Activated CD4-positive, alpha-beta T cell treated with anti-CD3 and anti-CD28 coated beads, Interleukin-2, amount 10 ng/mL, durations not matched to agents 7 days and 5 days (primary cell): ENCODE data around the gene ZSCAN31. TPM values are rescaled to one million over a fixed set of nuclear protein-coding genes. Genes with fewer than 3 reads are reported as not detected.

ENCODE experiments used
- CTCF ChIA-PET: fragments of 350-600 bp; sonication (Branson Sonifier 250); formaldehyde crosslinking; loops from one replicate; lab custom pipeline; 2021; ENCODE audit warnings: antibody characterized with exemption; lab: Charles Lee
- POLR2A ChIA-PET: fragments of 350-600 bp; sonication (Branson Sonifier 250); formaldehyde crosslinking; loops from one replicate; lab custom pipeline; 2021; ENCODE audit warnings: antibody characterized with exemption; lab: Charles Lee
- DNase-seq: peaks from one replicate; pipeline ENCODE4 v3.0.0-alpha.2; 2020
- H3K27ac Mint-ChIP-seq: one replicate; pipeline ENCODE4 v1.8.0; 2021; ENCODE audit warnings: mild to moderate bottlenecking, moderate library complexity, mixed read lengths
- H3K27me3 Mint-ChIP-seq: one replicate; pipeline ENCODE4 v1.8.0; 2021; ENCODE audit warnings: mixed read lengths
- H3K36me3 Mint-ChIP-seq: one replicate; pipeline ENCODE4 v1.8.0; 2021; ENCODE audit warnings: low read depth, mixed read lengths
- H3K4me1 Mint-ChIP-seq: one replicate; pipeline ENCODE4 v1.8.0; 2021; ENCODE audit warnings: mixed read lengths
- H3K4me3 Mint-ChIP-seq: one replicate; pipeline ENCODE4 v1.8.0; 2021; ENCODE audit warnings: mild to moderate bottlenecking, moderate library complexity, mixed read lengths
- H3K9me3 Mint-ChIP-seq: one replicate; pipeline ENCODE4 v1.8.0; 2021; ENCODE audit warnings: mixed read lengths
- total RNA-seq, 2 experiments: library from RNA; stranded (reverse); gene quantifications; one replicate each; pipeline ENCODE4 v1.2.3, GENCODE V29; 2021

ZSCAN31 gene
- total RNA-seq, 2 experiments from 2014 or later = 0.37 to 0.56 TPM

- H3K27ac Mint-ChIP-seq = no peak overlapping the region
- CTCF ChIA-PET = no interaction called here
Observed at GRCh38 chr6:28295326-28295725, 40.6 kb downstream of the ZSCAN31 start.

GRCh38 chr6:28291573-28291972 is 44.4 kb downstream of the ZSCAN31 start:
- Mint-ChIP-seq H3K27me3 (no peaks in the 10 kb centered on the region), H3K27ac (no peak overlapping the region), H3K36me3 (peaks cover 2% of the 10 kb centered on the region), H3K4me1 (no peaks in the 10 kb centered on the region), H3K4me3 (no peak overlapping the region), H3K9me3 (peaks cover 2% of the 10 kb centered on the region)
- ChIA-PET CTCF (interaction anchor here (0.7 to 0.9 kb wide), 2 partner anchors 25 to 48 kb away, joined by 3 read pairs; partner anchors contain the start of gene ZSCAN26), POLR2A (no interaction called here)
- DNase-seq = no peak

More at GRCh38 chr6:28295326-28295725, 40.6 kb downstream of the ZSCAN31 start:
- no peak overlapping the region for H3K4me3 Mint-ChIP-seq
- H3K9me3 Mint-ChIP-seq = peaks cover 2% of the 10 kb centered on the region
- DNase-seq = no peak
- H3K4me1 Mint-ChIP-seq = no peaks in the 10 kb centered on the region
- H3K27me3 Mint-ChIP-seq = no peaks in the 10 kb centered on the region
- POLR2A ChIA-PET = no interaction called here
- peaks cover 2% of the 10 kb centered on the region for H3K36me3 Mint-ChIP-seq

- Mint-ChIP-seq H3K27ac (no peak overlapping the region), H3K4me1 (peaks cover 16% of the 10 kb centered on the region), H3K36me3 (peaks cover 11% of the 10 kb centered on the region), H3K4me3 (no peak overlapping the region), H3K9me3 (peaks cover 6% of the 10 kb centered on the region), H3K27me3 (peaks cover 7% of the 10 kb centered on the region)
- POLR2A ChIA-PET = no interaction called here
- no peak for DNase-seq
- CTCF ChIA-PET = interaction anchor here (1.0 to 1.5 kb wide), 3 partner anchors 9 to 324 kb away, joined by 3 to 4 read pairs (median 4); no protein-coding TSS in a partner anchor
Observed at GRCh38 chr6:28282926-28283325, 53.0 kb downstream of the ZSCAN31 start.

- peak; percentile 40 for DNase-seq
- H3K4me1 Mint-ChIP-seq = peaks cover 16% of the 10 kb centered on the region
- ChIA-PET POLR2A (no interaction called here), CTCF (interaction anchor here (1.0 to 1.1 kb wide), 3 partner anchors 13 to 100 kb away, joined by 3 to 4 read pairs (median 4); partner anchors contain the start of gene ZSCAN26)
- H3K9me3 Mint-ChIP-seq = peaks cover 6% of the 10 kb centered on the region
- peaks cover 7% of the 10 kb centered on the region for H3K27me3 Mint-ChIP-seq
- peak within 1 kb of the TSS; percentile 76 for H3K4me3 Mint-ChIP-seq
- H3K27ac Mint-ChIP-seq = no peak within 1 kb of the TSS
- peaks cover 20% of the 10 kb centered on the region for H3K36me3 Mint-ChIP-seq
Observed at GRCh38 chr6:28281288-28282064, 54.5 kb downstream of the ZSCAN31 start, which contains the start of gene PGBD1. TSS of gene PGBD1 (plus strand) at chr6:28281572. CDS start at chr6:28283814, 2,242 bp downstream.

GRCh38 chr6:28280595-28281287 is 55.2 kb downstream of the ZSCAN31 start:
- Mint-ChIP-seq H3K27ac (no peak overlapping the region), H3K27me3 (peaks cover 7% of the 10 kb centered on the region), H3K4me1 (peaks cover 16% of the 10 kb centered on the region), H3K36me3 (peaks cover 24% of the 10 kb centered on the region), H3K4me3 (peak overlapping the region; percentile 76), H3K9me3 (peaks cover 6% of the 10 kb centered on the region)
- CTCF ChIA-PET = interaction anchor here (1.0 to 1.1 kb wide), 3 partner anchors 13 to 101 kb away, joined by 3 to 4 read pairs (median 4); partner anchors contain the start of gene ZSCAN26
- DNase-seq = no peak
- POLR2A ChIA-PET = no interaction called here

- ChIA-PET POLR2A (no interaction called here), CTCF (no interaction called here)
- H3K27me3 Mint-ChIP-seq = peaks cover 7% of the 10 kb centered on the region
- H3K27ac Mint-ChIP-seq = no peak overlapping the region
- H3K9me3 Mint-ChIP-seq = peaks cover 3% of the 10 kb centered on the region
- no peak overlapping the region for H3K4me3 Mint-ChIP-seq
- H3K36me3 Mint-ChIP-seq = peaks cover 46% of the 10 kb centered on the region
- no peak for DNase-seq
- H3K4me1 Mint-ChIP-seq = peaks cover 28% of the 10 kb centered on the region
Observed at GRCh38 chr6:28277746-28278145, 58.2 kb downstream of the ZSCAN31 start.

- Mint-ChIP-seq H3K27me3 (peaks cover 3% of the 10 kb centered on the region), H3K4me3 (peak overlapping the region; percentile 3), H3K27ac (peak overlapping the region; percentile 67), H3K9me3 (no peaks in the 10 kb centered on the region), H3K4me1 (peaks cover 13% of the 10 kb centered on the region), H3K36me3 (peaks cover 51% of the 10 kb centered on the region)
- POLR2A ChIA-PET = interaction anchor here (0.6 kb wide), 1 partner anchor 1124 kb away, joined by 5 read pairs; no protein-coding TSS in a partner anchor
- DNase-seq = no peak
- CTCF ChIA-PET = interaction anchor here (1.2 to 1.8 kb wide), 2 partner anchors 8 to 22 kb away, joined by 4 to 5 read pairs; partner anchors contain the start of gene ZKSCAN4
Observed at GRCh38 chr6:28274888-28275287, 61.1 kb downstream of the ZSCAN31 start.

Other genes starting within 250 kb of the ZSCAN31 start
- 1 to 10 TPM; 3.2 to 5.5 TPM for gene ZSCAN16, start 211.5 kb downstream of the ZSCAN31 start, total RNA-seq
- 10 to 100 TPM; 18.6 to 22.2 TPM for gene ZKSCAN8, start 194.3 kb downstream of the ZSCAN31 start, total RNA-seq
- 1 to 10 TPM; 1.5 to 1.6 TPM for gene ZSCAN9, start 110.9 kb downstream of the ZSCAN31 start, total RNA-seq
- gene ZKSCAN4, start 83.9 kb downstream of the ZSCAN31 start, total RNA-seq = 1 to 10 TPM; 6.5 to 7.5 TPM
- gene NKAPL, start 76.9 kb downstream of the ZSCAN31 start, total RNA-seq = under 1 TPM in 1 of 2 experiments, not detected in 1; 0.12 TPM
- 10 to 100 TPM in 1 of 2 experiments, 1 to 10 TPM in 1; 8.1 to 10.5 TPM for gene ZSCAN26, start 69.0 kb downstream of the ZSCAN31 start, total RNA-seq
- gene PGBD1, start 54.6 kb downstream of the ZSCAN31 start, total RNA-seq = 1 to 10 TPM; 1.5 to 1.7 TPM
- gene ZKSCAN3, start 13.8 kb upstream of the ZSCAN31 start, total RNA-seq = 1 to 10 TPM; 6.2 to 7.0 TPM
- gene ZSCAN12, start 63.6 kb upstream of the ZSCAN31 start, total RNA-seq = 1 to 10 TPM; 7.5 to 8.3 TPM
- 1 to 10 TPM; 1.5 to 1.7 TPM for gene ZSCAN23, start 107.3 kb upstream of the ZSCAN31 start, total RNA-seq
- not detected for gene GPX6, start 179.6 kb upstream of the ZSCAN31 start, total RNA-seq
- not detected for gene GPX5, start 189.7 kb upstream of the ZSCAN31 start, total RNA-seq